ENCODE measurements around the gene SCUBE1. TPM values are rescaled to one million over a fixed set of nuclear protein-coding genes. Genes with fewer than 3 reads are reported as not detected.

The SCUBE1 gene
- total and polyA plus RNA-seq, 2 of the 4 experiments (the other 2 are of a cell fraction) = not detected

DNA sequence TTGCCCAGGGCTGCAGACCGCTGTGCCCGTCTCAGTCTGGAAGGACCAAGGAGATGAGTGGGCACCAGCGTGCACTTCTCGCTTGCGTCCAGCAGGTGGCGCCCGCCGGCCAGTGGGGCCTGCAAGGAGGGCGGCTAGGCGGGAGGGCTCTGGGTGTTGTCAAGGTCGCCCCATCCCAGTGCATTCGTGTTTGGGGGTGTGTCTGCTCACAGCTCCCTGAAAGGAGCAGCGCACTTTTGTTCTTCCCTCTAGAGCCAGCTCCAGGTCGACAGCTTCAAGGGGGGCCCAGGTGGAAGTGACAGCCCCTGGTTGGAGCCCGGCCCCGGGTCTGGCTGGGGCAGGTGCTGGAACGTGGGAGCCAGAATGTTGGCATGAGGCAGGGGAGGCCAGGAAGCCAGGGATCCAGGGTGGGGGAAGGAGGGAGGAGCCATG lies 45.3 kb upstream of the SCUBE1 start:
- no peaks in the 10 kb centered on the region for H3K4me1 ChIP-seq (ENCODE audit: control insufficient read depth, insufficient read depth, low read length)
- TF ChIP-seq SMC3 (IDR thresholded peaks at IDR 0.05; ENCODE audit: low read depth, low read length) (peak; percentile 79), NFE2L2 (IDR thresholded peaks at IDR 0.05; ENCODE audit: low read depth, low read length) (no peak), RFX5 (IDR thresholded peaks at IDR 0.05; ENCODE audit: low read depth, low read length) (no peak), MAZ (IDR thresholded peaks at IDR 0.05; ENCODE audit: borderline replicate concordance, low read depth, low read length) (peak; percentile 69; the same call in 1 of the 2 replicates), USF2 (IDR thresholded peaks at IDR 0.05; ENCODE audit: low read depth, low read length) (no peak), CTCF (conservative IDR thresholded peaks at IDR 0.05; ENCODE audit: low read depth, low read length) (peak; percentile 88), CHD1 (IDR thresholded peaks at IDR 0.05; ENCODE audit: low read depth, low read length) (no peak), POLR2A (IDR thresholded peaks at IDR 0.05; ENCODE audit: low read depth, low read length) (no peak), FOS (IDR thresholded peaks at IDR 0.05; ENCODE audit: low read depth, low read length) (no peak), CEBPB (IDR thresholded peaks at IDR 0.05; ENCODE audit: low read depth, low read length) (no peak), RAD21 (IDR thresholded peaks at IDR 0.05; ENCODE audit: low read length) (peak; percentile 85), BHLHE40 (IDR thresholded peaks at IDR 0.05; ENCODE audit: low read depth, low read length) (no peak), RCOR1 (IDR thresholded peaks at IDR 0.05; ENCODE audit: insufficient replicate concordance, low read length) (no peak), MXI1 (IDR thresholded peaks at IDR 0.05; ENCODE audit: borderline replicate concordance, low read depth, low read length) (no peak), MAFK (IDR thresholded peaks at IDR 0.05; ENCODE audit: low read depth, low read length) (no peak)
- TF ChIP-seq, protein P1, sequence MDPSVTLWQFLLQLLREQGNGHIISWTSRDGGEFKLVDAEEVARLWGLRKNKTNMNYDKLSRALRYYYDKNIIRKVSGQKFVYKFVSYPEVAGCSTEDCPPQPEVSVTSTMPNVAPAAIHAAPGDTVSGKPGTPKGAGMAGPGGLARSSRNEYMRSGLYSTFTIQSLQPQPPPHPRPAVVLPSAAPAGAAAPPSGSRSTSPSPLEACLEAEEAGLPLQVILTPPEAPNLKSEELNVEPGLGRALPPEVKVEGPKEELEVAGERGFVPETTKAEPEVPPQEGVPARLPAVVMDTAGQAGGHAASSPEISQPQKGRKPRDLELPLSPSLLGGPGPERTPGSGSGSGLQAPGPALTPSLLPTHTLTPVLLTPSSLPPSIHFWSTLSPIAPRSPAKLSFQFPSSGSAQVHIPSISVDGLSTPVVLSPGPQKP (IDR thresholded peaks at IDR 0.05; ENCODE audit: borderline replicate concordance, low read depth, low read length) = no peak
- H2AK9ac ChIP-seq (replicated peaks; ENCODE audit: low read depth, low read length, poor library complexity) = peak overlapping the region; percentile 80
- peak overlapping the region; percentile 73 for H2AFZ ChIP-seq (replicated peaks; ENCODE audit: low read length, poor library complexity)
- H3K4me2 ChIP-seq (ENCODE audit: low read depth, low read length) = no peak overlapping the region
- dilution Hi-C loops (cut with HindIII; ENCODE audit: low sequenced_read_pairs, unreplicated experiment) = no loop called here
- H4K20me1 ChIP-seq (ENCODE audit: insufficient read depth, low read length) = no peaks in the 10 kb centered on the region
- no peak overlapping the region for H3K4me3 ChIP-seq (ENCODE audit: insufficient read depth, low read depth, low read length)
- no peak overlapping the region for H2AK5ac ChIP-seq (ENCODE audit: low read depth, low read length)
- H3K23ac ChIP-seq (ENCODE audit: low read depth, low read length) = no peak overlapping the region
- H2BK5ac ChIP-seq (ENCODE audit: low read depth, low read length, poor library complexity, severe bottlenecking) = no peak overlapping the region
- no peak overlapping the region for H3K18ac ChIP-seq (ENCODE audit: low read depth, low read length)
- H4K91ac ChIP-seq (ENCODE audit: insufficient read depth, low read depth, low read length) = no peak overlapping the region
- no peaks in the 10 kb centered on the region for H3K9me1 ChIP-seq (ENCODE audit: insufficient read depth, low read length)
- H2BK120ac ChIP-seq (ENCODE audit: low read depth, low read length) = no peak overlapping the region
- no peak overlapping the region for H3K4ac ChIP-seq (ENCODE audit: low read depth, low read length)
- CTCF ChIA-PET = no interaction called here
- intact Hi-C loops (cut with micrococcal nuclease) = loop anchor here (1.0 to 2.0 kb wide), 4 partner anchors 408 to 558 kb away; no protein-coding TSS in a partner anchor
- H3K79me1 ChIP-seq (ENCODE audit: low read depth in 1 of 2, low read length in 2 of 2) = no peaks in the 10 kb centered on the region
- H4K8ac ChIP-seq (ENCODE audit: low read depth in 2 of 2, low read length in 2 of 2) = no peak overlapping the region
- H4K5ac ChIP-seq (ENCODE audit: low read depth, low read length) = no peak overlapping the region
- H3K9me3 ChIP-seq (ENCODE audit: control insufficient read depth, insufficient read depth, low read length) = no peaks in the 10 kb centered on the region
- H2BK20ac ChIP-seq (ENCODE audit: low read depth, low read length) = no peak overlapping the region
- DNase-seq (peak; percentile 45), ATAC-seq (ENCODE audit: low read depth) (peak; percentile 86)
- H3K27me3 ChIP-seq (ENCODE audit: control insufficient read depth, insufficient read depth, low read length) = peaks cover 18% of the 10 kb centered on the region; the same call in 1 of the 2 replicates
- no peak overlapping the region for H3K56ac ChIP-seq (ENCODE audit: extremely low read depth, insufficient read depth, low read length)
- no peak overlapping the region for H2BK15ac ChIP-seq (ENCODE audit: low read depth, low read length)
- H3K9ac ChIP-seq (ENCODE audit: low read depth, low read length) = no peak overlapping the region
- 20% methylated on average over 1 of the region's 17 CpGs; no CpG with 5 or more reads in 1 of the 2 experiments for WGBS, 2 experiments (ENCODE audit: extremely low coverage in 2 of 2, insufficient read length in 1 of 2)
- no peak overlapping the region for H3K14ac ChIP-seq (replicated peaks; ENCODE audit: low read depth, low read length)
- H3K27ac ChIP-seq (ENCODE audit: insufficient read depth, low read length) = no peak overlapping the region
- POLR2A ChIA-PET (ENCODE audit: unreplicated experiment) = no interaction called here
- in situ Hi-C loops (cut with MboI; ENCODE audit: low sequenced_read_pairs) = loop anchor here (25.0 kb wide), 1 partner anchor 1249 kb away; no protein-coding TSS in a partner anchor
- H3K36me3 ChIP-seq (ENCODE audit: control insufficient read depth, insufficient read depth, low read length) = no peaks in the 10 kb centered on the region
- BruUV-seq (replicated peaks) = no TSS peak

Measured in IMR-90 (cell line).